CD4-positive, CD25-positive, alpha-beta regulatory T cell (primary cell): Measurements from ENCODE around the gene TBC1D4. TPM values are rescaled to one million over a fixed set of nuclear protein-coding genes. Genes with fewer than 3 reads are reported as not detected.

Experiments
- ATAC-seq, 2 donors: fragments of 150-1000 bp; cut with Tn5 transposase; one replicate each; pipeline ENCODE4 v1.10.0; 2021; ENCODE audit warnings: low read depth in 2 of 2, moderate number of reproducible peaks in 2 of 2, moderate library complexity in 1 of 2
- DNase-seq, 3 donors: peaks; one replicate each; pipeline versions ENCODE4 v3.0.0 to v3.0.0-alpha.2; 2012 to 2022; ENCODE audit warnings: mixed read lengths in 1 of 3
- H3K27ac ChIP-seq: one replicate; pipeline ENCODE4 v1.7.0; 2013; ENCODE audit warnings: mild to moderate bottlenecking, low read length; ENCODE audit not compliant: insufficient read depth, poor library complexity, severe bottlenecking
- H3K27me3 ChIP-seq: one replicate; pipeline ENCODE4 v1.7.0; 2013; ENCODE audit warnings: low read length; ENCODE audit not compliant: control insufficient read depth, insufficient read depth
- H3K36me3 ChIP-seq: one replicate; pipeline ENCODE4 v1.7.0; 2013; ENCODE audit warnings: mild to moderate bottlenecking, low read length, moderate library complexity; ENCODE audit not compliant: control insufficient read depth, insufficient read depth
- H3K4me1 ChIP-seq: 2 replicates; pipeline ENCODE4 v1.7.0; 2013; ENCODE audit warnings: mild to moderate bottlenecking, low read length; ENCODE audit not compliant: insufficient read depth, control insufficient read depth, poor library complexity, severe bottlenecking
- H3K4me3 ChIP-seq: one replicate; pipeline ENCODE4 v1.7.0; 2013; ENCODE audit warnings: low read depth, mild to moderate bottlenecking, low read length, moderate library complexity
- H3K9me3 ChIP-seq, 2 experiments: 1 replicate in 1 of 2; 2 replicates in 1 of 2; pipeline ENCODE4 v1.7.0; 2013; ENCODE audit warnings: low read length in 2 of 2, mild to moderate bottlenecking in 1 of 2, moderate library complexity in 1 of 2; ENCODE audit not compliant: control insufficient read depth in 2 of 2
- H3K27ac Mint-ChIP-seq, 3 donors: one replicate each; pipeline ENCODE4 v1.8.0; 2020 to 2022; ENCODE audit warnings: mild to moderate bottlenecking in 3 of 3, mixed read lengths in 3 of 3, moderate library complexity in 2 of 3
- H3K27me3 Mint-ChIP-seq: one replicate; pipeline ENCODE4 v1.8.0; 2022; ENCODE audit warnings: mild to moderate bottlenecking, mixed read lengths
- H3K36me3 Mint-ChIP-seq: one replicate; pipeline ENCODE4 v1.8.0; 2020; ENCODE audit warnings: mixed read lengths
- H3K4me1 Mint-ChIP-seq, 4 donors: one replicate each; pipeline ENCODE4 v1.8.0; 2020 to 2022; ENCODE audit warnings: mixed read lengths in 4 of 4, mild to moderate bottlenecking in 1 of 4
- H3K4me3 Mint-ChIP-seq, 4 donors: one replicate each; pipeline ENCODE4 v1.8.0; 2020 to 2022; ENCODE audit warnings: mild to moderate bottlenecking in 4 of 4, mixed read lengths in 4 of 4, moderate library complexity in 3 of 4
- H3K9me3 Mint-ChIP-seq, 7 donors: one replicate each; pipeline ENCODE4 v1.8.0; 2020 to 2022; ENCODE audit warnings: mixed read lengths in 7 of 7, mild to moderate bottlenecking in 3 of 7, moderate library complexity in 2 of 7
- polyA plus RNA-seq, 4 donors: library from polyadenylated mRNA; unstranded; fragments of 300-500 nt; fragmentation: Illumina TruSeq; gene quantifications; one replicate each; pipeline ENCODE4 v1.2.3, GENCODE V29; 2021
- total RNA-seq: library from RNA; stranded (reverse); gene quantifications from one replicate; pipeline ENCODE4 v1.2.3, GENCODE V29; 2022

The TBC1D4 gene
- total and polyA plus RNA-seq, 5 donors from 2014 or later, result 100 to 145 (median 123) TPM

DNA sequence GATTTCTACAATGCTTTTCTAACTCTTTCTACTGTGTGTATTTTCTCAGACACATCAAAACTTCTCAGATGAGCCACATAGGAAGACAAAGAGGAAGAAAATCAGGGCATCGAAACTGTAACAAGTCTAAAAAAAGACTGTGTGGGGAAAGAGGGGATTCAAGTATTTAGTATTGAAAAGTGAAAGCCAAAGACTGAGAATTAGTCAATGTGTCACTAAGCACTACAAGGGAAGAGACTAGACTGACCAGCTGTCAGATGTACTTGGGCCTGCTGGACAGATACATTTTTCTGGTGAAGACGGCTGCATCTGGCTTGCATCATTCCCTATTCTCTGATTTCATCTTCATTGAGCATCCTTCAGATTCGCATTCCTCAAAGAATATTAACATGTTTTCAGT is 30.3 kb upstream of the TBC1D4 start:
- peaks cover 0 to 1% (median 0%) of the 10 kb centered on the region in 7 donors for H3K9me3 Mint-ChIP-seq
- ATAC-seq, result no peak
- Histone ChIP-seq H3K36me3 (no peaks in the 10 kb centered on the region), H3K27ac (no peak overlapping the region), H3K4me1 (no peaks in the 10 kb centered on the region), H3K9me3 (no peaks in the 10 kb centered on the region), H3K4me3 (no peak overlapping the region), H3K27me3 (peaks cover 8% of the 10 kb centered on the region)
- H3K27me3 Mint-ChIP-seq, result peaks cover 4% of the 10 kb centered on the region
- no peaks in the 10 kb centered on the region for H3K4me1 Mint-ChIP-seq
- H3K27ac Mint-ChIP-seq, result no peak overlapping the region
- no peak overlapping the region for H3K4me3 Mint-ChIP-seq
- H3K36me3 Mint-ChIP-seq, result no peaks in the 10 kb centered on the region
- DNase-seq, result no peak

DNA sequence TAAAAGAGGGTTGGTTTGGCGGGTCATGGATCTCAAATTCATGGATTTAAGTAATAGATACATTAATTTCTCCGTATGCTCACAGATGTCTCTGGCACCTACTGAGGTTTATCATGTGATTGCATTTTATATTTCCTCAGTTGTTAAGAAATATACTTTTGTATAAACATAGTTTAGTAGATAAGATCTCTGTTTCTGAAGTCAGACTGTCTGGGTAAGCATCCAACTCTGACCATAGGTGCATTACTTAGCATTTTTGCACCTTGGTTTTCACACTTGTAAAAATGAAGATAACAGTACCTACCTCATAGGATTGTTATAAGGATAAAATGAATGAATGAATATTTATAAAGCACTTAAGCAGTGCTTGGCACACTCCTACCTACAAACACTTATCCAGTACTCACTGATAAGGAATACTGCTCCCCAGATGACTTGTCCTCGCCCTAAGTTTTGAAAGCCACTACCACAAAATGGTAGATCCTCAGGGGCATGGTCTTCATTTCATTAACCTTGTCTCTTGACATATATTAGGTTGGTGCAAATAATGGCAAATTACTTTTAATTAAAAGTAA is 29.2 kb upstream of the TBC1D4 start:
- Mint-ChIP-seq H3K9me3 (peaks cover 0 to 1% (median 0%) of the 10 kb centered on the region in 7 donors), H3K4me1 (no peaks in the 10 kb centered on the region), H3K27ac (no peak overlapping the region), H3K27me3 (peaks cover 4% of the 10 kb centered on the region), H3K4me3 (no peak overlapping the region), H3K36me3 (no peaks in the 10 kb centered on the region)
- peaks cover 8% of the 10 kb centered on the region for H3K27me3 ChIP-seq
- ATAC-seq (no peak), DNase-seq (no peak)
- no peaks in the 10 kb centered on the region for H3K36me3 ChIP-seq
- no peak overlapping the region for H3K4me3 ChIP-seq
- H3K9me3 ChIP-seq, result no peaks in the 10 kb centered on the region
- no peak overlapping the region for H3K27ac ChIP-seq
- H3K4me1 ChIP-seq, result no peaks in the 10 kb centered on the region

GRCh38 chr13:75508002-75508548 is 26.1 kb upstream of the TBC1D4 start:
- Mint-ChIP-seq H3K27me3 (peaks cover 4% of the 10 kb centered on the region), H3K4me3 (no peak overlapping the region), H3K36me3 (no peaks in the 10 kb centered on the region), H3K4me1 (no peaks in the 10 kb centered on the region), H3K9me3 (peaks cover 0 to 1% (median 0%) of the 10 kb centered on the region in 7 donors), H3K27ac (no peak overlapping the region)
- H3K36me3 ChIP-seq, result no peaks in the 10 kb centered on the region
- no peak for DNase-seq
- ATAC-seq, result no peak
- H3K9me3 ChIP-seq, result no peaks in the 10 kb centered on the region
- H3K4me3 ChIP-seq, result no peak overlapping the region
- no peaks in the 10 kb centered on the region for H3K27me3 ChIP-seq
- H3K27ac ChIP-seq, result no peak overlapping the region
- no peaks in the 10 kb centered on the region for H3K4me1 ChIP-seq

- H3K27ac ChIP-seq, result no peak overlapping the region
- DNase-seq (no peak), ATAC-seq (no peak)
- no peaks in the 10 kb centered on the region for H3K27me3 ChIP-seq
- no peak overlapping the region for H3K4me3 ChIP-seq
- peaks cover 2% of the 10 kb centered on the region for H3K27me3 Mint-ChIP-seq
- no peaks in the 10 kb centered on the region for H3K4me1 Mint-ChIP-seq
- no peak overlapping the region for H3K4me3 Mint-ChIP-seq
- H3K27ac Mint-ChIP-seq, result no peak overlapping the region
- no peaks in the 10 kb centered on the region for H3K4me1 ChIP-seq
- H3K36me3 ChIP-seq, result no peaks in the 10 kb centered on the region
- no peaks in the 10 kb centered on the region for H3K36me3 Mint-ChIP-seq
- H3K9me3 ChIP-seq, result no peaks in the 10 kb centered on the region
- peaks cover 0 to 1% (median 0%) of the 10 kb centered on the region in 7 donors for H3K9me3 Mint-ChIP-seq
Observed at GRCh38 chr13:75507027-75508001, 25.3 kb upstream of the TBC1D4 start.

GRCh38 chr13:75506018-75506417 is 24.0 kb upstream of the TBC1D4 start:
- no peak overlapping the region for H3K27ac Mint-ChIP-seq
- H3K4me1 Mint-ChIP-seq, result no peaks in the 10 kb centered on the region
- no peak for ATAC-seq
- Histone ChIP-seq H3K9me3 (no peaks in the 10 kb centered on the region), H3K27me3 (no peaks in the 10 kb centered on the region), H3K36me3 (no peaks in the 10 kb centered on the region), H3K27ac (no peak overlapping the region), H3K4me3 (no peak overlapping the region), H3K4me1 (no peaks in the 10 kb centered on the region)
- H3K36me3 Mint-ChIP-seq, result no peaks in the 10 kb centered on the region
- no peak for DNase-seq
- no peaks in the 10 kb centered on the region for H3K9me3 Mint-ChIP-seq
- H3K4me3 Mint-ChIP-seq, result no peak overlapping the region
- H3K27me3 Mint-ChIP-seq, result no peaks in the 10 kb centered on the region

GRCh38 chr13:75505327-75505726 is 23.4 kb upstream of the TBC1D4 start:
- H3K9me3 ChIP-seq, result no peaks in the 10 kb centered on the region
- no peaks in the 10 kb centered on the region for H3K4me1 ChIP-seq
- H3K9me3 Mint-ChIP-seq, result no peaks in the 10 kb centered on the region
- no peak for DNase-seq
- no peak overlapping the region for H3K4me3 Mint-ChIP-seq
- no peaks in the 10 kb centered on the region for H3K4me1 Mint-ChIP-seq
- H3K4me3 ChIP-seq, result no peak overlapping the region
- H3K27me3 ChIP-seq, result no peaks in the 10 kb centered on the region
- no peaks in the 10 kb centered on the region for H3K36me3 Mint-ChIP-seq
- no peaks in the 10 kb centered on the region for H3K27me3 Mint-ChIP-seq
- H3K27ac ChIP-seq, result no peak overlapping the region
- no peaks in the 10 kb centered on the region for H3K36me3 ChIP-seq
- ATAC-seq, result no peak
- H3K27ac Mint-ChIP-seq, result no peak overlapping the region

DNA sequence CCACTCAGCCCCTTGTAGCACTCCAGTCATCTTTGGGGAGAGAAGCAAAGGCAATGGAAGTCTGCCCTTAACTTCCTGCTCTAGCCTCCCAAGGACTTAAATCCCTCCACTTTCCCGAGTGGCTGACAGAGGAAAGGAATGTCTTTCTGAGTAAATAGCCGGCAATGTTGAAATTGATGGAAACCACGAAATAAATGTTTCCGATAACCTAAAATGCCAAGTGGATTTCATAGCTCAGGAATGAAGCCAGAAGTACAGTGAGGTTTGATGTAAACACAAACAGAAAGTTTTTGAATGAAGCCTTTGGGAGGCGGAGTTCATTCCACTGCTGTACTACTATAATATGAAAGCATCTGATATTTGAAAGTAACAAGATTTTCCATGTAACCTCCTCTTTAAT is 14.0 kb upstream of the TBC1D4 start:
- H3K27ac ChIP-seq, result no peak overlapping the region
- H3K27me3 ChIP-seq, result peaks cover 3% of the 10 kb centered on the region
- H3K36me3 ChIP-seq, result no peaks in the 10 kb centered on the region
- H3K36me3 Mint-ChIP-seq, result no peaks in the 10 kb centered on the region
- no peak for DNase-seq
- H3K4me3 Mint-ChIP-seq, result no peak overlapping the region
- no peak overlapping the region for H3K27ac Mint-ChIP-seq
- no peaks in the 10 kb centered on the region for H3K9me3 ChIP-seq
- no peaks in the 10 kb centered on the region for H3K4me1 Mint-ChIP-seq
- peaks cover 35% of the 10 kb centered on the region for H3K27me3 Mint-ChIP-seq
- no peaks in the 10 kb centered on the region for H3K9me3 Mint-ChIP-seq
- H3K4me3 ChIP-seq, result no peak overlapping the region
- no peak for ATAC-seq
- no peaks in the 10 kb centered on the region for H3K4me1 ChIP-seq
